ENCODE measurements around the gene ANO8. TPM values are rescaled to one million over a fixed set of nuclear protein-coding genes. Genes with fewer than 3 reads are reported as not detected.

ANO8 gene
- total and polyA plus RNA-seq, 8 donors: 9.8 to 21.0 (median 12.2) TPM

- no peak for DNase-seq
Measured at GRCh38 chr19:17359905-17360800, 25.5 kb upstream of the ANO8 start.

DNA sequence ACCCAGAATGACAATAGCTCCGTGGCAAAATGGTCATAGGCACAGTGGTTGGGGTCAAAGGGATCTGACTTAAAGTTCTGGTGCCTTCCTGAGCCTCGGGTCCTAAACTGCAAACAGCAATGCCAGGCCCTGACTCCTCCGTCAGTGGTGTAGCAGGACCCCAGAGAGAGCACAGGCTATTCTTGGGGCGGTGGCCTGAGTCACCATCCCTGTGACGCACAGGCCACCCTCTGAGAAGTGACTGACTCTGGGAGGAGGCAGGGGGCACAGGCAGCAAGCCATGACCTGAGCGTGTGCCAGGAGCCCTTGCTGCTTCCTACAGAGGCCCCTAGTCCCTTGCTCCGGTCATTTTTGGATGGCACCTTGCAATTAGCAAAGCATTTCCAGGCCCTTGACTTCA, 23.7 kb upstream of the ANO8 start:
- no peak overlapping the region for H3K4me3 ChIP-seq
- TF ChIP-seq CTCF (IDR thresholded peaks at IDR 0.05): no peak
- peaks cover 0 to 15% of the 10 kb centered on the region in 2 donors for H3K4me1 ChIP-seq
- intact Hi-C loops (cut with DNase I): no loop called here
- H3K9me3 ChIP-seq: no peaks in the 10 kb centered on the region
- H3K36me3 ChIP-seq: no peaks in the 10 kb centered on the region
- peak overlapping the region in 1 of 2 donors; percentile 20 for H3K27ac ChIP-seq
- DNase-seq (no peak), ATAC-seq (peak; percentile 41)
- no peaks in the 10 kb centered on the region for H3K27me3 ChIP-seq

More at GRCh38 chr19:17359905-17360800, 25.5 kb upstream of the ANO8 start:
- TF ChIP-seq CTCF (IDR thresholded peaks at IDR 0.05): no peak
- Histone ChIP-seq H3K27ac (no peak overlapping the region), H3K4me3 (no peak overlapping the region), H3K4me1 (peaks cover 0 to 15% of the 10 kb centered on the region in 2 donors), H3K9me3 (no peaks in the 10 kb centered on the region), H3K27me3 (no peaks in the 10 kb centered on the region), H3K36me3 (no peaks in the 10 kb centered on the region)
- intact Hi-C loops (cut with DNase I): no loop called here
- ATAC-seq: no peak

GRCh38 chr19:17357724-17358123, 23.1 kb upstream of the ANO8 start:
- Histone ChIP-seq H3K9me3 (no peaks in the 10 kb centered on the region), H3K27ac (peak overlapping the region in 1 of 2 donors; percentile 20), H3K4me1 (peaks cover 0 to 21% of the 10 kb centered on the region in 2 donors), H3K4me3 (no peak overlapping the region), H3K27me3 (no peaks in the 10 kb centered on the region), H3K36me3 (no peaks in the 10 kb centered on the region)
- DNase-seq: no peak
- peak; percentile 94 for ATAC-seq
- TF ChIP-seq CTCF (IDR thresholded peaks at IDR 0.05): no peak
- intact Hi-C loops (cut with DNase I): no loop called here

DNA sequence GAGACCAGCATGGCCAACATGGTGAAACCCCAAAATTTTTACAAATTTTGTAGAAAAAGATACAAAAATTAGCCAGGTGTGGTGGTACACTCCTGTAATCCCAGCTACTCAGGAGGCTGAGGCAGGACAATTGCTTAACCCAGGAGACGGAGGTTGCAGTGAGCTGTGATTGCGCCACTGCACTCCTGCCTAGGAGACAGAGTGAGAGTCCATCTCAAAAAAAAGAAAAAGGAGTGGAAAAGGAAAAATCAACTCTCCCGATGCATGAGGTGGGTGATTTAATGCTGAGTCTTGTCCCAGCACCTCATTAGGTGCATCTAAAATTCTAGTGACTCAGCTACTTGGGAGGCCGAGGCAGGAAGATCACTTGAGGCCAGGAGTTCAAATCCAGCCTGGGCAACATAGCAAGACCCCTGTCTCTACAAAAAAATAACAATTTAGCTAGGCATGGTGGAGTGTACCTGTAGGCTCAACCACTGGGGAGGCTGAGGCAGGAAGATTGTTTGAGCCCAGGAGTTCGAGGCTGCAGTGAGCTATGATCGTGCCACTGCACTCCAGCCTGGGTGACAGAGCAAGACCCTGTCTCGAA, 22.5 kb upstream of the ANO8 start:
- ATAC-seq: no peak
- H3K9me3 ChIP-seq: no peaks in the 10 kb centered on the region
- intact Hi-C loops (cut with DNase I): no loop called here
- no peak overlapping the region for H3K4me3 ChIP-seq
- peak overlapping the region in 1 of 2 donors; percentile 20 for H3K27ac ChIP-seq
- H3K36me3 ChIP-seq: no peaks in the 10 kb centered on the region
- TF ChIP-seq CTCF (IDR thresholded peaks at IDR 0.05): no peak
- peaks cover 0 to 3% of the 10 kb centered on the region in 2 donors for H3K27me3 ChIP-seq
- no peak for DNase-seq
- H3K4me1 ChIP-seq: peaks cover 0 to 26% of the 10 kb centered on the region in 2 donors

DNA sequence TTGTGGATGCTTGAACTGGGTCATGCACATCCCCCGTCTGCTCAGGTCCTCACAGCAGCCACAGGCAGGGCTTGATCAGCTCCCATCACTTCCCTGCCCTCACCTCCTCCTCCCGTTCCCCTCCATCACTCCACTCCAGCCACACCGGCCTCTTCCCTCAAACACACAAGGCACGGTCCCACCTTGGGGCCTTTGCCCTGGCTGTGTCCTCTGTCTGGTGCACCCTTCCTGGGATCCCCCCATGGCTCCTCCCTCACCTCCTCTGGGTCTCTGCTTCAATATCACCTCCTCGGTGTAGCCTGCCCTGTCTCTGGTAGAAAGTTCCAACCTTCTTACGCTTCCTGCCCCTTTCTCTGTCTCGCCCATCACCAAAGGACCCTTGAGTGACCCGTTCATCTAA, 18.7 kb upstream of the ANO8 start:
- H3K4me3 ChIP-seq: no peak overlapping the region
- peaks cover 0 to 44% of the 10 kb centered on the region in 2 donors for H3K4me1 ChIP-seq
- H3K9me3 ChIP-seq: no peaks in the 10 kb centered on the region
- H3K27me3 ChIP-seq: peaks cover 0 to 37% of the 10 kb centered on the region in 2 donors
- DNase-seq: no peak
- no peak overlapping the region for H3K27ac ChIP-seq
- no peak for ATAC-seq
- H3K36me3 ChIP-seq: no peaks in the 10 kb centered on the region
- TF ChIP-seq CTCF (IDR thresholded peaks at IDR 0.05): no peak
- intact Hi-C loops (cut with DNase I): no loop called here
